ENCODE measurements around the gene KCNJ10. TPM values are rescaled to one million over a fixed set of nuclear protein-coding genes. Genes with fewer than 3 reads are reported as not detected.

Gene KCNJ10
- total and polyA plus RNA-seq, 8 donors: 0.05 to 0.09 (median 0.08) TPM; not detected in 5

DNA sequence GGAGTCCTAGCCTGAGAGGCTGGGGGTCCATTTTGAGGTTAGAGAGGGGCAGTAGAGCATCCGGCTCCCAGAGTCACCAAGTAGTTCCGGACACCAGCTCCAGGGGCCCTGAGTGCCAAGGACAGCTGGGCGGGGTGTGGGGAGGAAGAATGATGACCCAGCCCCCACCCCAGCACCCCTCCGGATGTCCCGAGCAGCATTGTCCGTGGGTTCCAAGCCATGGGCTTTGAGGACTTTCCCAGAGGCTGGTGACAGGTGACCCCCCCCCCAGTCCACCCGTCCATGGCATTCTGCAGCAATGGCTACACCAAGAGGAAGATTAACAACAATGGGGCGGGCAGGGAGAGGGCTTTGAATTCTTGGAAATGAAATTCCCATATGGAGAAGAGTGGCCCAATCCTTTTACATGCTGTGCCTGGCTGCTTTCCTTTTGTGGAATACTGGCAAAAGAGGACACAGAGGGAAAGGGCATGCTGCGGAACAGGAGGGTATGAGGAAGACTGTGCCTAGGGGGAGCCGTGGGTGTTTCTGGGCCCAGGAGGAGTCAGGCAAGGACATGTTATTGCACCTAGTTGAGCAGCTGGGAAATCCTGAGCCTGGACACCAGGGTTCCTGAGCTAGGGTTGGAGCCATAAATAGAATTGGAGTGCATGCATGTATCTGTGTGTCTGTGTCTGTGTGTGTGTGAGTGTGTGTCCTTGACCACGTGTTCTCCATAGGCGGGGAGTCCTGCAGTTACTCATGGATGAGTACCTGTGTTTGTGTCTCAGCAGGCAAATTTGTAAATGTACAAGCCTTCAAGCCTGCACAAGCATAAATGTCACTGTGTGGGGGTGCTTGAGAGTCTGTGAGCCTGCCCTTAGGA is 46.6 kb upstream of the KCNJ10 start:
- 39 to 47% methylated on average over 12 of the region's 12 CpGs for WGBS, 2 donors
- no peak overlapping the region for H3K4me3 ChIP-seq
- DNase-seq (no peak), ATAC-seq (no peak), FAIRE-seq (no peak)
- H3K27me3 ChIP-seq: no peaks in the 10 kb centered on the region
- H3K27ac ChIP-seq: no peak overlapping the region
- no peaks in the 10 kb centered on the region for H3K36me3 ChIP-seq
- H3K4me1 ChIP-seq: no peaks in the 10 kb centered on the region
- H3K9me3 ChIP-seq: no peaks in the 10 kb centered on the region
- no peak for TF ChIP-seq CTCF (IDR thresholded peaks at IDR 0.05)
- intact Hi-C loops (cut with DNase I): no loop called here

- no peak for FAIRE-seq
- Histone ChIP-seq H3K27ac (no peak within 1 kb of the TSS), H3K9me3 (no peaks in the 10 kb centered on the region), H3K4me3 (no peak within 1 kb of the TSS), H3K27me3 (no peaks in the 10 kb centered on the region), H3K36me3 (no peaks in the 10 kb centered on the region), H3K4me1 (no peaks in the 10 kb centered on the region)
- intact Hi-C loops (cut with DNase I): no loop called here
- 33 to 40% methylated on average over 16 of the region's 16 CpGs for WGBS, 2 donors
- TF ChIP-seq CTCF (IDR thresholded peaks at IDR 0.05): no peak
- DNase-seq: no peak
- no peak for ATAC-seq
Observed at GRCh38 chr1:160115545-160116282, 45.8 kb upstream of the KCNJ10 start, which contains the start of gene ATP1A2. TSS of gene ATP1A2 (plus strand) at chr1:160115759. CDS start at chr1:160115862, 103 bp downstream.

- H3K27ac ChIP-seq: no peak overlapping the region
- no peak for ATAC-seq
Observed at GRCh38 chr1:160114085-160114484, 44.1 kb upstream of the KCNJ10 start.

GRCh38 chr1:160113407-160113806 is 43.4 kb upstream of the KCNJ10 start:
- H3K36me3 ChIP-seq: no peaks in the 10 kb centered on the region
- TF ChIP-seq CTCF (IDR thresholded peaks at IDR 0.05): no peak
- H3K27ac ChIP-seq: no peak overlapping the region
- WGBS, 2 donors: 71 to 76% methylated on average over 8 of the region's 8 CpGs
- FAIRE-seq: no peak
- ATAC-seq: no peak
- no peak overlapping the region for H3K4me3 ChIP-seq
- H3K27me3 ChIP-seq: no peaks in the 10 kb centered on the region
- DNase-seq: no peak
- intact Hi-C loops (cut with DNase I): no loop called here
- H3K4me1 ChIP-seq: no peaks in the 10 kb centered on the region
- no peaks in the 10 kb centered on the region for H3K9me3 ChIP-seq

More at GRCh38 chr1:160114085-160114484, 44.1 kb upstream of the KCNJ10 start:
- Histone ChIP-seq H3K4me1 (no peaks in the 10 kb centered on the region), H3K27me3 (no peaks in the 10 kb centered on the region), H3K9me3 (no peaks in the 10 kb centered on the region), H3K4me3 (no peak overlapping the region), H3K36me3 (no peaks in the 10 kb centered on the region)
- intact Hi-C loops (cut with DNase I): no loop called here
- no peak for TF ChIP-seq CTCF (IDR thresholded peaks at IDR 0.05)
- FAIRE-seq (no peak), DNase-seq (no peak)
- WGBS, 2 donors: 78 to 88% methylated on average over 4 of the region's 4 CpGs

Data from pancreas (tissue), 10 donors.